Left renal cortex interstitium (tissue), 4 donors: ENCODE measurements around the gene EOLA1. TPM values are rescaled to one million over a fixed set of nuclear protein-coding genes. Genes with fewer than 3 reads are reported as not detected.
"Not testable (repeated sequence)": the region's sequence is repeated elsewhere in the genome, so short reads cannot be mapped to it uniquely, and the experiment has no call there.

Experiments used
- DNase-seq, 4 donors: peaks; one replicate each; pipeline ENCODE4 v3.0.0-alpha.2; 2013; ENCODE audit warnings: low read depth in 4 of 4, low spot score in 2 of 4, missing footprints in 1 of 4
- polyA plus RNA-seq, 4 donors: library from polyadenylated mRNA; unstranded; fragments of 120-200 nt; gene quantifications; one replicate each; pipeline ENCODE4 v1.2.1, GENCODE V29; 2013; ENCODE audit not compliant: insufficient read length in 4 of 4

The EOLA1 gene
- polyA plus RNA-seq, 4 donors, result 22.7 to 25.7 (median 23.7) TPM

GRCh38 chrX:149512225-149512885 lies 28.5 kb upstream of the EOLA1 start:
- DNase-seq, result no peak

- no peak for DNase-seq
These were observed 26.9 kb upstream of the EOLA1 start for GRCh38 chrX:149513825-149514428.

- DNase-seq, result no peak
These were observed 24.7 kb upstream of the EOLA1 start for GRCh38 chrX:149515954-149516602.

DNA sequence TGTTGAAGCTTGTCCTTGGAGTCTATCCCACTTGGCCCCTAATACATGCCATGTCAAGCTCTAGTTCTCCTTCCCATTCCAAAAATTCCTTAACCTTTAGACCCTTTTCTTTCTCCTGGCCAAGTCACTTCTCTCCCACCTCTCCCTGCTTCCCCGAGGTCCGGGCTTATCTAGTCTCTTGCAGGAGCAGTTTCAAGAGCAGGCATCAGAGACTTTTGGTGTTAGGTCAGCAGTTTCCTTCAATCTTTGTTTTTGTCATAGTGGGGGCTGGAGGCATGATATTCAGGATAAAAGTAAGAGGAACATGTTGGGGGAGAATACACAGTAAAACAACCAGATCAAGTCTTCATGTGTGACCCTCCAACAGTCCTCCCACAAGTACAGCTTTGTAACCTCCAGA lies 24.2 kb upstream of the EOLA1 start:
- DNase-seq, result no peak

DNA sequence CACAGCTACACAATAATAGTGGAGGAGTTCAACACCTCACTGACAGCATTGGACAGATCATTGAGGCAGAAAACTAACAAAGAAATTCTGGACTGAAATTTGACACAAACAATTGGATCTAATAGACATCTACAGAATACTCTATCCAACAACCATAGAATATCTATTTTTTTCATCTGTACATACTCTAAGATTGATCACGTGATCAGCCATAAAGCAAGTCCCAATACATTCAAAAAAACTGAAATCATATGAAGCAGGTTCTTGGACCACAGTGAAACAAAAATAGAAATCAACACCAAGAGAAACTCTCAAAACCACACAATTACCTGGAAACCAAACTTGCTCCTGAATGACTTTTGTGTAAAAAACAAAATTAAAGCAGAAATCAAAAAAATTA lies 23.5 kb upstream of the EOLA1 start:
- DNase-seq, result no peak

DNA sequence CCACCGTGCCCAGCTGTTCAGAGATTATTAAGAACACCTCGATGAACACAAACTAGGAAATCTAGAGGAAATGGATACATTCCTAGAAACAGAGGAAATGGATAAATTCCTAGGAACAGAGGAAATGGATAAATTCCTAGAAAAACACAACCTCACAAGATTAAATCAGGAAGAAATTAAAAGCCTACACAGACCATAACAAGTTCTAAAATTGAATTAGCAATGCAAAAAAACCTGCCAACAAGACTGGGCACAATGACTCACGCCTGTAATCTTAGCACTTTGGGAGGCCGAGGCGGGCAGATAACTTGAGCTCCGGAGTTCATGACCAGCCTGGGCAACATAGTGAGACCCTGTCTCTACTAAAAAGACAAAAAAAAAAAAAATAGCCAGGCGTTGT lies 22.6 kb upstream of the EOLA1 start:
- DNase-seq, result no peak

DNA sequence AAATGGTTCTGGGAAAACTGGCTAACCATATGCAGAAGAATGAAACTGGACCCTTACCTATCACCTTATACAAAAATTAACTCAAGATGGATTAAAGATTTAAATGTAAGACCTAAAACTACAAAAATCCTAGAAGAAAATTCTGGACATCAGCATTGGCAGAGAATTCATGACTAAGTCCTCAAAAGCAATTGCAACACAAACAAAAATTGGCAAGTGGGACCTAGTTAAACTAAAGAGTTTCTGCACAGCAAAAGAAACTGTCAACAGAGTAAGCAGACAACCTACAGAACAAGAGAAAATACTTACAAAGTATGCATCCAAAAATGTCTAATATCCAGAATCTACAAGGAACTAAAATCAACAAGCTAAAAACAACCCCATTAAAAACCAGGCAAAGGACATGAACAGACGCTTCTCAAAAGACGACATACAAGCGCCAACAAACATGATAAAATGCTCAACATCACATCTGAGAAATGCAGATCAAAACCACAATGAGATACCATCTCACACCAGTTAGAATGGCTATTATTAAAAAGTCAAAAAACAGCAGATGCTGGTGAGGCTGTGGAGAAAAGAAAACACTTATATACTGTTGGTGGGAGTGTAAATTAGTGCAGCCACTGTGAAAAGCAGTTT lies 20.1 kb upstream of the EOLA1 start:
- not testable (repeated sequence) for DNase-seq

DNA sequence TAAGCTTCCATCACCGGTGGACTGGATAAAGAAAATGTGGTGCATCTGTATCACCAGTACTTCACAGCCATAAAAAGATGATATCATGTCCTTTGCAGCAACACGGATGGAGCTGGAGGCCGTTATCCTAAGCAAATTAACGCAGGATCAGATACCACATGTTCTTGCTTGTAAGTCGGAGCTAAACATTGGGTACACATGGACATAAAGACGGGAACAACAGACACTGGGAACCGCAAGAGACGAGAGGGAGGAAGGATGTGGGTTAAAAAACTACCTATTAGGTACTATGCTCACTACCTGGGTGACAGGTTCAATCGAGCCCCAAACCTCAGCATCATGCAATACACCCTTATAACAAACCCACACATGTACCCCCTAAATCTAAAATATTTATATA lies 19.4 kb upstream of the EOLA1 start:
- DNase-seq, result no peak

GRCh38 chrX:149522916-149523315 lies 17.9 kb upstream of the EOLA1 start:
- DNase-seq, result no peak

DNA sequence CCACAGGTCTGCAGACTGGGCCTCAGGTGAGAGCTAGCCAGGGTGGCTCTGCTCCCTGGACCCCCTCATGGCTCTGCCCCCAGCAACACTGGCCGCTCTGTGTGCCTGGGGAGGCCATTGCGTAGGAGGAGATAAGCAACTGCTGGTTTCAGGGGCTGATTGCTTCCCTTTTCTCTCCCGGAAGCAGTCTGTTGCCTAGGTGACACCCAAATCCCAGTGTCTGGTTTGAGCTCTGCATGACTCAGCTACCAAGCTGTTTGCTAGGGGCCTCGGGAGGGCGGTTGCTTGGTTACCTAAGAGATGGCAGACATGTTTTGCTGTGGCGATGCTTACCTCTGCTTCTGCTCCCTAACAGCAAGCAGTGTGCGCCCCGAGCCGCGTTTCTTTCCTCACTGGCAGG lies 15.4 kb upstream of the EOLA1 start:
- DNase-seq, result not testable (repeated sequence)

DNA sequence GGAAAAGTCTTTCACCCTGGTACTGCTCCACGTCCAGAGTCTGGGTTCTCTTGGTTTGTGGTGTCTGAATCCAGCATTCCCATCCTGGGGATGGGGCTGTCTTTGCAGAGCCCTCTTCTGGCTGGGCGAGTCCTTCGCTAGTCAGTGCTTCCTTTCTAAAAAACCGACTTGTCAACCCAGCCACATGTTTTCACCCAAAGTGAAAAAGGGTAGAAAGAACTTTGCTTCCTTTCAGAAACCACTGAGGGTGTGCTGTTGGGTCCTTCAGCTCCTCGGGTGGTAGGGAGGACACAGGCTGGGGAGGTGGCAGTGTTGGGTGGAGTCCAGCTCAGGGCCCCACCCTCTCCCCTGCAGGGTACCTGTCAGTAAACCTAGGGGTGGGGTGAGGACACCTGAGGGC lies 14.9 kb upstream of the EOLA1 start:
- not testable (repeated sequence) for DNase-seq

- DNase-seq, result not testable (repeated sequence)
These were observed 14.3 kb upstream of the EOLA1 start for GRCh38 chrX:149526318-149527033.

DNA sequence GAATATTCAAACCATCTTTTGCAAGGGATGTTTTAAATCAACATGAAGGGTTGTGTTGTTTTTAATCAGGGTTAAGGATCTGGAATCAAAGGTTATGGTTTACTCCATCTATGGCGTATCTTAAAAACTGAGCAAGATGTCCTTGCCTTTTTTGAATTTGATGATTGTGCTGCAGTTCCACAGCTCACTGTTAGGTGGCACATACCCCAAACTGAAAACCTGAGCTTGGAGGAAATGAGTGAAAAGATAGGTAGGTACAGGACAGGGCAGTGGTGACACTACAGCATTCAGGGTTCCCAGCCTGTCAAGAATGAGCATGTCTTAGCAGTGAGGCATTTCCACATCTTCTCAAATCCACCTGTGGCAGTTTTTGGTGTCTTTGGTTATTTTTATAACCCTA lies 13.1 kb upstream of the EOLA1 start:
- DNase-seq, result no peak

DNA sequence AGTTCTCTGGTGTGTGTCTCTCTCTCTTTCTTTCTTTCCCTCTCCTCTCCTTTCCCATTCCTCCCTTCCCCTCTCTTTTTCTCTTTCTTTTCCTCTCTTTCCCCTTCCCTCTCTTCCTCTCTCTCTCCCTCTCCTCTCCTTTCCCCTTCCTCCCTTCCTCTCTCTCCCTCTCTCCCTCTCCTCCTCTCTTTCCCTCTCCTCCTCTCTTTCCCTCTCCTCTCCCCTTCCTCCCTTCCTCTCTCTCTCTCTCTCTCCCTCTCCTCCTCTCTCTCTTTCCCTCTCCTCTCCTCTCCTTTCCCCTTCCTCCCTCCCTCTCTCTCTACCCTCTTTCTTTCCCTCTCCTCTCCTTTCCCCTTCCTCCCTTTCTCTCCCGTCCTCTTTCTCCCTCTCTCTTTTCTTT lies 12.4 kb upstream of the EOLA1 start:
- no peak for DNase-seq

DNA sequence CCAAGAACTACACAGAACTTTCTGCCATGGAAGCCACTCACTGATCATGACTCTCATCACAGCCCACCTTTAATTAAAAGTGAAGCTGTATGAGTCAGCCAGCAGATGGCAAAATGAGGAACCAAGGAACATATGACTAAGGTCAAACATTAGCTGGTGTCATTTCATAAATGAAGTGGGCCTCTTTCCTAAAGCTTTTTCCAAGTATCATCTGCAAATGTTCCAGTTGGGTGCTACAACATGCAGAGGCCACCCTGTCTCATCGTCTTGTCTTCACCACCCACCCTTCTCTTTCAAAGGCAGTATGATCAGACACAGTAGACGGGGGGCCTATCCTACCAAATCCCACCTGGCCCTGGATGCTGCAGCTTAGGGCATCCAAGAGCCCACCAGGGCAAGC lies 9.2 kb upstream of the EOLA1 start:
- no peak for DNase-seq

GRCh38 chrX:149532868-149533267 lies 7.9 kb upstream of the EOLA1 start:
- DNase-seq, result not testable (repeated sequence)

DNA sequence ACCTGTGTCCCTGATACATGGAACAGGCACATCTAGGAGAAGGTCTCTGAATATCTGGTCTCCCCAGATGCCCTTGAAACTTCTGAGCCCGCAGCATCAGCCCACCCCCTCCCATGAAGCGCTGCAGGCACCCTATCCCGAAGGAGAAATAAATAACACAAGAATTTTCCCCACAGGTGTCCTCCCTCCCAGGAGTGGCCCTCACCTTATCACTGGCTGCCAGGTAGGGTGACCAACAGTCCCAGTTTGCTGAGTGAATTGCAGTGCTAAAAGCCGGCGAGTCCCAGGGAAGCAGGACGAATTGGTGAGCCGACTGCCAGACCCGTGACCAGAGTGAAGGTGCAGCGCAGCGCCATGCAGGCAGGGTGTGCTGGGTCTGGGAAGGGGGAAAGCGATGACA lies 6.8 kb upstream of the EOLA1 start:
- DNase-seq, result not testable (repeated sequence)

- DNase-seq, result not testable (repeated sequence)
These were observed 5.7 kb upstream of the EOLA1 start for GRCh38 chrX:149534926-149535602.

DNA sequence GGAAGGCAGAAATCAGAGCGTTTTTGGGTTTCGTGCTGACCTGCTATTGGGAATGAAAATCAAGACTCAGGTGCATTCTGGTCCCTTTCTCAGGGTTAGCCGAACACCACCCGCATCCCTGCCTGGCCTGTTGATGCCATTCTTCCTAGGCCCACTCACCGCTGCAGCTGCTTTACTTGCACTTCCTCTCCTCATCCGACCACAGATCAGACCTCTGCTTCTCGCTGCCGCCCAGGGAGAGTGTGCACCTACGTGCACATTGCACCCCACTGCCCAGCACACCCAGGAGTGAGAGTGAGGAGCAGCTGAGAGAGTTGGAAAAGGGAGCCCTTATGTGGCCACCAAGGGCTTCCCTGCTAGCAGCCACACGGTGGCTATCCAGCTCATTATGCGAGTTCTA lies 3.3 kb upstream of the EOLA1 start:
- DNase-seq, result not testable (repeated sequence)
